Activated naive CD4-positive, alpha-beta T cell treated with anti-CD3 and anti-CD28 coated beads for 36 hours (primary cell): ENCODE data around the gene CBX3. TPM values are rescaled to one million over a fixed set of nuclear protein-coding genes. Genes with fewer than 3 reads are reported as not detected.
"Not testable (repeated sequence)": the region's sequence is repeated elsewhere in the genome, so short reads cannot be mapped to it uniquely, and the experiment has no call there.

Experiments used
- CTCF ChIA-PET: fragments of 350-600 bp; sonication (Branson Sonifier 250); formaldehyde crosslinking; loops from one replicate; lab custom pipeline; 2021; ENCODE audit warnings: antibody characterized with exemption; lab: Charles Lee
- DNase-seq: peaks from one replicate; pipeline ENCODE4 v3.0.0-alpha.2; 2020
- H3K27ac Mint-ChIP-seq: one replicate; pipeline ENCODE4 v1.8.0; 2021; ENCODE audit warnings: mild to moderate bottlenecking, mixed read lengths
- H3K27me3 Mint-ChIP-seq: one replicate; pipeline ENCODE4 v1.8.0; 2021; ENCODE audit warnings: low read depth, mixed read lengths
- H3K36me3 Mint-ChIP-seq: one replicate; pipeline ENCODE4 v1.8.0; 2021; ENCODE audit warnings: low read depth, mixed read lengths
- H3K4me1 Mint-ChIP-seq: one replicate; pipeline ENCODE4 v1.8.0; 2021; ENCODE audit warnings: low read depth, mixed read lengths
- H3K4me3 Mint-ChIP-seq: one replicate; pipeline ENCODE4 v1.8.0; 2021; ENCODE audit warnings: mild to moderate bottlenecking, moderate library complexity, mixed read lengths
- H3K9me3 Mint-ChIP-seq: one replicate; pipeline ENCODE4 v1.8.0; 2021; ENCODE audit warnings: mixed read lengths
- intact Hi-C: fragments of 100-400 bp; cut with micrococcal nuclease; formaldehyde crosslinking; loops from one replicate; pipeline ENCODE4 v1.15.1; 2023
- total RNA-seq, 2 experiments: library from RNA; stranded (reverse); gene quantifications; one replicate each; pipeline ENCODE4 v1.2.3, GENCODE V29; 2021

CBX3 gene
- total RNA-seq, 2 experiments from 2014 or later = 260 to 273 TPM

DNA sequence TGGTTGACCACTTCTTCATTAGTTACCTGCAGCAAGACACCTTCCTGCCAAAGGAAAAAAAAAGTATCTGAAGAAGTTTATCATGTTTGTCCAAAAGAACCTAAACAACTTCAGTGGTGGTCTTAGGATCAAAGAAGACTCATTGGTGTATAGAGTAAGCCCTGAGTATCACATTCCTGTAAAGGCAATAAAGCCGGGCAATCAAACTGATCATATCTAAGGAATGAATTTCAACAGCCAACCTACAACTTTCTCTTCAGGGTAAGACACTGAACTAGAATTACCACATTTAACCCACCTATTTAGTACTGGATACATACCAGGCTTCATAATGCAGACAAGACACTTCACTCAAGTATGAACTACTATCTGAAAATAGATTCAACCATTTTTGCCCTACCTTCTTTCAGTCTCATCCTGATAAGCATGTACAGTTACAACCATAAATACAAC is 11.1 kb upstream of the CBX3 start:
- no peaks in the 10 kb centered on the region for H3K27me3 Mint-ChIP-seq
- H3K9me3 Mint-ChIP-seq = no peaks in the 10 kb centered on the region
- H3K27ac Mint-ChIP-seq = peak overlapping the region; percentile 26
- intact Hi-C loops = no loop called here
- CTCF ChIA-PET = interaction anchor here (0.7 to 1.4 kb wide), 3 partner anchors 10 to 175 kb away, joined by 3 to 5 read pairs (median 4); no protein-coding TSS in a partner anchor
- peaks cover 75% of the 10 kb centered on the region for H3K36me3 Mint-ChIP-seq
- no peak for DNase-seq
- H3K4me1 Mint-ChIP-seq = peaks cover 87% of the 10 kb centered on the region
- H3K4me3 Mint-ChIP-seq = no peak overlapping the region

DNA sequence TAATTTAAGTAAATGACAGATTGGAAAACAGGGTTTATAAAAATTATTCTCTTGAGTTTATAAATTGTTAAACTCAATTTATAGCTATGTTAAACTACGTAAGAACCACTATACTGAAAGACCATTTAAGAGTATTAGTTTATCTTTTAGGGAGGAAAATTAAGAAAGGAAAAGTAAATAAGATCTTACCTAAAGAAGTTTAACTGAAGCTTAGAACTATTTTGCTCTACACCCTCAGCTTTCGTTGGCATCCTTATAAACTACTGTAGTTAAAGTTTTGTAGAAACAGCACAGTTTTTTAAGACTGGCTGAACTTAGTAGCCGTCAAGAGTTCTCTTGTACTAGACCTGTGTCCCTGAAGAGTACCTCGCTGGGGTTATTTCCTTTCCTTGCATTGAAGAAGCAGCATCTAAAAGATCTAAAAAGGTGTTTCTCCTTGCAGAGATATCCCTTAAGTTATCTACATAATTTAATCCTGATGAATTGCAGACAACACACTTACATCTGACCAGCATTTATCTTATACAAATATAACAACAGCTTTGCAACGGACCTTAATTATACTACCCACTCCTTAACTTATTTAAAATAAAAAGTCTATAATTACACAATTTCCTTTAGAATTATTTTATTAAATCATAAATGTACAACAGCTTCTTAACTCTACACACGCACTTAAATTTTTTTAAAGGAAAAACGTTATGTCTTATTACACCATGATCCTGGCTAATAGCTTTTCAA is 10.1 kb upstream of the CBX3 start:
- H3K4me3 Mint-ChIP-seq = no peak overlapping the region
- peak overlapping the region; percentile 36 for H3K27ac Mint-ChIP-seq
- peaks cover 90% of the 10 kb centered on the region for H3K4me1 Mint-ChIP-seq
- CTCF ChIA-PET = interaction anchor here (0.7 to 2.2 kb wide), 7 partner anchors 9 to 174 kb away, joined by 3 to 18 read pairs (median 5); partner anchors contain the start of gene NFE2L3
- intact Hi-C loops = no loop called here
- H3K36me3 Mint-ChIP-seq = peaks cover 78% of the 10 kb centered on the region
- no peak for DNase-seq
- H3K9me3 Mint-ChIP-seq = no peaks in the 10 kb centered on the region
- H3K27me3 Mint-ChIP-seq = no peaks in the 10 kb centered on the region

DNA sequence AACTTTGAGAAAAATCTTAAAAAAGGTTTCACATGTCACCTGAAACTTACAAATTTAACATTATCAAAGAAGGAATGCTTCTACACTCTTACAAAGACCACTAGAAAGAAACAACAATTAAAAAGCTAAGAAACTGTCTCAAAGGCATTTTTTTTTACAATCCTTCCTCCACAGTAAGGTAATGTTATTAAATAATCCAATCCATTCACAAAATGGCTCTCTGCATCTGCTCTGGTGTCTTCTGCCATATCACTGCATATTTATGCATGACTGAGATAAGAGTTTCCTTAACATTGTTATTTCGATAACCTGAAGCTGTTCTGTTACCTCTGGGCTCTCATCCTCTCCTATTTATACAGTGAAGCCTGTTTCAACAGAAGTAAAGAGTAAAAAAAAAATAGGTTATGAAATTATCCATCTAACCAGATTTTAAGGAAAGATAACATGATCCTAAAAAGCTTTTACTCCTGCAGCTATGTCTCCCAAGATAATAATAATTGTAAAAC is 9.5 kb upstream of the CBX3 start:
- peaks cover 88% of the 10 kb centered on the region for H3K4me1 Mint-ChIP-seq
- intact Hi-C loops = no loop called here
- peaks cover 82% of the 10 kb centered on the region for H3K36me3 Mint-ChIP-seq
- DNase-seq = no peak
- H3K4me3 Mint-ChIP-seq = peak overlapping the region; percentile 36
- no peaks in the 10 kb centered on the region for H3K27me3 Mint-ChIP-seq
- peak overlapping the region; percentile 90 for H3K27ac Mint-ChIP-seq
- CTCF ChIA-PET = interaction anchor here (0.7 to 2.2 kb wide), 6 partner anchors 40 to 882 kb away, joined by 4 to 18 read pairs (median 4); partner anchors contain the start of gene NFE2L3
- no peaks in the 10 kb centered on the region for H3K9me3 Mint-ChIP-seq

DNA sequence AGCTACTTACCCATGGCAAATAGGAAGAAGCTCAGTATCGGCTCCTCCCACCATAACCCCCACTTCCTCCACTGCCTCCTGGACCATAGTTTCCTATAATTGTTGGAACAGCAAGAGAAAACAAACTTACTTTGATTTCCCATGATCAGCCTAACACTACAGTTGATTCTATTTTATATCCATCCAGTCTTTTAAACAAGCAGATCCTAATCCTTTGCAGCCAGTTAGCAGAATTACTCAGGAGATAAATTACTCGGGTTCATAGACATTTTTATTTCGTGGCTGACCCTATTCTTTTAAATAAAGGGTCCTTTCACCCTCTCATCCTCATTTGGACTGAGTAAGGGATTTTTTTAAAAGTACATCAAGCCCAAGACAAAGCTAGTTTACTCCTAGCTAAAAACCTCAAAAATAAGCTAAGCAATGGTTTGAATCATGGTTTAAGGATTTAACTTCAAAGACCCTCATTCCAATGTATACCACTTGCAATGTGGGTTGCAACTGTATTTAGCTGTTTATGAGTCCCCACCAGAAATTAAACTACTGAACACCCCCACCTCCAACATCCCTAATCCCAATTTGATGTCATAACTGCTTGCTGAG is 9.0 kb upstream of the CBX3 start:
- intact Hi-C loops = no loop called here
- CTCF ChIA-PET = interaction anchor here (0.6 to 2.2 kb wide), 9 partner anchors 35 to 882 kb away, joined by 3 to 18 read pairs (median 4); partner anchors contain the start of gene NFE2L3
- Mint-ChIP-seq H3K4me3 (peak overlapping the region; percentile 60), H3K36me3 (peaks cover 88% of the 10 kb centered on the region), H3K27ac (peak overlapping the region; percentile 90), H3K4me1 (peaks cover 85% of the 10 kb centered on the region), H3K9me3 (no peaks in the 10 kb centered on the region), H3K27me3 (no peaks in the 10 kb centered on the region)
- DNase-seq = no peak

DNA sequence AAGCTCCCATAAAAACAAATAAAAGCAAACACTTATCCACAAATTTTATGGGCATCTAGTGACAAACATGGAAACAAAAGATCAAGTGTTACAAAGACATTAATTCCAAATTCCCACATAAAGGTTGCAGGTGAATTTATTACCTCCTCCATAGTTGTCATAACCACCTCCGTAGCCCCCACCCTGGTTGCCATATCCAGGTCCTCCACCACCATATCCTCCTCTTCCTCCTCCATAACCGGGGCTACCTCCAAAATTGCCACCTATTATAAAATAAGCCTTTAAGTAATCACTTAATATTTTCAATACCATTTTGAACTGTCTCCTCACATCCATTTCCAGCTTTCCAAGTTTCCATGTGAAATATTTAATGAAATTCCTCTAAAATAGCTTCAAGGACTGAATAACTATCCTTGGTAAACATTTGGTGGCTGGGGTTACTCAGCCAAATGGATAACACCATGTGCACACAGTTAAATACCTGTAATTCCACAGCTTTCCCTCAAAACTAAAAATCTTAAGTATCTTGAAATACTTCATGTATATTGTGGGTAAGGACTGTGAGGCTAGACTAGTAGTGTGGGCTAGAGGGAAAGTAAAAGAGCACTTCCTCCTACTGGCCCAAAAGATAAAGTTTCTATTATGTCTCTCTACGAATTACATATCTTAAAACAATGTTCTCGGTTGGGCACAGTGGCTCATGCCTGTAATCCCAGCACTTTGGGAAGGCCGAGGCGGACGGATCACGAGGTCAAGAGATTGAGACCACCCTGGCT is 7.9 kb upstream of the CBX3 start:
- Mint-ChIP-seq H3K27ac (peak overlapping the region; percentile 90), H3K36me3 (peaks cover 93% of the 10 kb centered on the region), H3K4me1 (peaks cover 78% of the 10 kb centered on the region), H3K9me3 (no peaks in the 10 kb centered on the region), H3K27me3 (no peaks in the 10 kb centered on the region), H3K4me3 (peak overlapping the region; percentile 60)
- CTCF ChIA-PET = interaction anchor here (1.2 to 4.3 kb wide), 7 partner anchors 9 to 115 kb away, joined by 3 to 27 read pairs (median 5); partner anchors contain the start of gene NFE2L3
- intact Hi-C loops = no loop called here
- DNase-seq = no peak

DNA sequence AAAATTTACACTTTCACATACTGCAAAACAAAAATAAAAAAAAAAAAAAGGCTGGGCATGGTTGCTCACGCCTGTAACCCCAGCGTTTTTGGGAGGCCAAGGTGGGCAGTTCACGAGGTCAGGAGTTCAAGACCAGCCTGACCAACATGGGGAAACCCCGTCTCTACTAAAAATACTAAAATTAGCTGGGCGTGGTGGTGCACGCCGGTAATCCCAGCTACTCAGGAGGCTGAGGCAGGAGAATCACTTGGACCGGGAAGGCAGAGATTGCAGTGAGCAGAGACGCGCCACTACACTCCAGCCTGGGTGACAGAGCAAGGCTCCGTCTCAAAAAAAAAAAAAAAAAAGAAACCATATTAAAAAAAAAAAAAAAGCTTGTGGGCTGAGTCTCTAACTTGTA is 6.8 kb upstream of the CBX3 start:
- CTCF ChIA-PET = interaction anchor here (1.1 to 4.3 kb wide), 4 partner anchors 8 to 104 kb away, joined by 3 to 27 read pairs (median 4); partner anchors contain the start of gene NFE2L3
- H3K27me3 Mint-ChIP-seq, intact Hi-C loops, DNase-seq, H3K9me3 Mint-ChIP-seq: not testable (repeated sequence)
- Mint-ChIP-seq H3K36me3 (peaks cover 93% of the 10 kb centered on the region), H3K27ac (peak overlapping the region; percentile 90), H3K4me3 (peak overlapping the region; percentile 60), H3K4me1 (peaks cover 68% of the 10 kb centered on the region)

DNA sequence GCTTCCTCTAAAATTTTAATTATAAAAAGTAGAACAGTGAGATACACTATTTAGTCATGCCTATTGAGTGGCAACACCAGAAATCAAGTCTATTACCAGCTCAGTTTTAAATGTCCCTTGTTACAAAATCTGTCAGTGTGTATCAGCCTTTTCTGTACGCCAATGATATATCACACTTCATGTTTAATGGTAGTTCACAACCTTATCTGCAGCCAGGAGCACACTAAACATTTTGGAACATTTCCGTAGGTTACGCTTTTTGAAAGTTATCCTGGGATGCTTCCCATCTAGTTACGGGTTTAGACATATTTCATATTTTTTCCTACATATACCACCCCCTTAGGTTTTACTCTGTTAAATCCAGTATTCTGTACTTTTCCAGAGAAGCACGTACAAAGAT is 6.4 kb upstream of the CBX3 start:
- peaks cover 66% of the 10 kb centered on the region for H3K4me1 Mint-ChIP-seq
- peak overlapping the region; percentile 100 for H3K4me3 Mint-ChIP-seq
- peak overlapping the region; percentile 94 for H3K27ac Mint-ChIP-seq
- no peak for DNase-seq
- no peaks in the 10 kb centered on the region for H3K9me3 Mint-ChIP-seq
- intact Hi-C loops = no loop called here
- CTCF ChIA-PET = interaction anchor here (1.1 to 4.3 kb wide), 4 partner anchors 7 to 105 kb away, joined by 3 to 27 read pairs (median 4); partner anchors contain the start of gene NFE2L3
- H3K36me3 Mint-ChIP-seq = peaks cover 95% of the 10 kb centered on the region
- H3K27me3 Mint-ChIP-seq = no peaks in the 10 kb centered on the region

DNA sequence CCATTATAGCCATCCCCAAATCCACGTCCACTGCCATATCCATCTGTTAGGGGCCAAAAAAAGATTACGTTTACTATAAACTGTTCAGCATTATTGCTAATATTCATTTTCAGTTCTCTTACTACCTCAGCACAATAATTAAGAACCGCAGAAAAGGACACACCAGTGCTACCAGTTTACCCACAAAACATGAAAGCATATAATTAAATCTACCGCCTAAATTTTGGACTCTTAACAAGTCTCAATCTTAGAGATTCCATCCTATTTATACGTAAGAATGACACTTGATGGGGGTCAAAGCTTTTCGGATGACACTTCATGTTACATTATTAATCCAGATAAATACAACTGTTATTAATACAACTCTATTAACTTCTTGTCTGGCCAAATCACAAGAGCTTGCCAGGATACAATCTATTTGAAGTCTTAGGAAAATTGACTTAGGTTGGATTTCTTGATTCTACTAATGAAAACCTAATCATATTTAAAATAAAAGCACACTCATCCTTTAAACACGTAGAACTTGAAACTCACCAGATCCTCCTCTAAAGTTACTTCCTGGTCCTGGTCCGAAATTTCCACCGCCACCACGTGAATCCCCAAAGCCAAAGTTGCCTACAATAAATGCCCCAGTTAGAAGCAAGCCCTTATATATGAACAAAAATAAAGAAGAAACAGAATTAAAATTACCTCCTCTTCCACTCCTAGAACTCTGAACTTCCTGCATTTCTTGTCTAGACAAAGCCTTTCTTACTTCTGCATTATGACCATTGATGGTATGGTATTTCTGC is 5.5 kb upstream of the CBX3 start:
- intact Hi-C loops = no loop called here
- CTCF ChIA-PET = interaction anchor here (1.0 to 4.3 kb wide), 2 partner anchors 30 to 106 kb away, joined by 3 to 27 read pairs; no protein-coding TSS in a partner anchor
- Mint-ChIP-seq H3K4me3 (peak overlapping the region; percentile 100), H3K36me3 (peaks cover 92% of the 10 kb centered on the region), H3K27me3 (no peaks in the 10 kb centered on the region), H3K27ac (peak overlapping the region; percentile 94), H3K4me1 (peaks cover 60% of the 10 kb centered on the region), H3K9me3 (no peaks in the 10 kb centered on the region)
- no peak for DNase-seq

DNA sequence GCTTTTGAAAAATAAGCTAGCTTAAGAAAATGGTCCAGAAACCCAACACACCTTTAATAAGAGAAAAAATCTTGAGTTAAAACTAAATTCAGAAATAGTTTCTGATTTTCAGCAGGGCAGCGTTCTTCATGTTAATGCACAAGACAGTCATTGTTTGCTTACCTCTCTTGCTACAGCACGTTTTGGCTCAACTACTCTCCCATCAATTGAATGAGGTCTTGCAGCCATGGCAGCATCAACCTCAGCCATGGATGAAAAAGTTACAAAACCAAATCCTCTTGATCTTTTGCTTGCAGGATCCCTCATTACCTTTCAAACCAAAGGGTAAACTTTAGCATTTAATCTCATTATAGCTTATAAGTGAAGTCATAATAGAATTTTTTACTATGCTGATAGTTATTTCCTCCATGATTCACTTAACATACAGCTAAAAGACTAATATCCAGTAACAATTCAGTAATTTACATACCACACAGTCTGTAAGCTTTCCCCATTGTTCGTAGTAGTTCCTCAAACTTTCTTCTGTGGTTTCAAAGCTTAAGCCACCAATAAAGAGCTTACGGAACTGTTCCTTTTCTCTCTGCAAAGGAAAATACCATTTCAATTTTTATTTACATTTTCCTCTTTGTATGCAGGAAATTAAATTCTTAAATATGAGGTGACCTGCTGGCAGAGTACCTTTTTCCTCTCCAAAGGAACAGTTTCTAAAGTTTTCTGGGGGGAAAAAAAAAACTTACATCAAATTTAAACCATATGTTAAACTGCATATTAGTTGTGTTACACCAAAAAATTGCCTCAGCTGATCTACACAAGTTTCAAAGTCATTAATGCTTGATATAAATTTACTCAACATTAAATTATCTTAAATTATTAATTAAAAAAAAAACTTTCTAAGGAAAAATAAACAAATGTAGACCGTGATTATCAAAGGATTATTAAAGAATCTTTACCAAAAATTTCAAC is 4.1 kb upstream of the CBX3 start:
- no peaks in the 10 kb centered on the region for H3K9me3 Mint-ChIP-seq

DNA sequence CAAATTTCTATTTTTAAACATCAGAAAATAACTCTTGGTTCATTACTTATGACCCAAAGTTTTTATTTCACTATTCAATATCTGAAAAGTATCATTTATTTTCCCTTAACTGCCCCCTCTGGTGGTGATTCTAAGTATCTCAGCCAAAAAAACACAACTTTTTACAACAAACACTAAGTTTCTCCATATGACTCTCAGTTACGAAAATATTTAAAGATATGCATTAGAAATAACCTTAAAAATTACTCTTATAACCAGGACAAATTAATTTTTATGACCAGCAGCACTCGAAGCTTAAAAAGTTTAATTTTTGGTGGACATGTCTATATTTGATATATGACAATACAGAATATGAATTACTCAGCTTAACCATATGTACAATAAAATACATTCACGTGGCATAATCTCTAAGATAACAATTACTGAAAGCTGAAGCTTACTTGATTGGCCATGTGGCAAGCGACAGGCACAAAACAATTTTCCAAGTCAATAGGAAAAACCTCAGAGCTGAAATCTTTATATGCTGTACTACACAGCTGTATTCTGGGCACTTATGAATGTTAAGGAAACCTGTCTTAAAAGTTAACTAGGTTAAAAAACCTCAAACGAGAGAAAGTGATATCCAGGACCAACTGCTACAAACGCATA is 3.3 kb upstream of the CBX3 start:
- H3K4me1 Mint-ChIP-seq = peaks cover 40% of the 10 kb centered on the region
- intact Hi-C loops = loop anchor here (1.0 kb wide), 1 partner anchor 107 kb away; no protein-coding TSS in a partner anchor
- no peaks in the 10 kb centered on the region for H3K9me3 Mint-ChIP-seq
- peak overlapping the region; percentile 100 for H3K27ac Mint-ChIP-seq
- H3K36me3 Mint-ChIP-seq = peaks cover 79% of the 10 kb centered on the region
- no peak for DNase-seq
- peak overlapping the region; percentile 100 for H3K4me3 Mint-ChIP-seq
- no peaks in the 10 kb centered on the region for H3K27me3 Mint-ChIP-seq
- CTCF ChIA-PET = interaction anchor here (0.9 to 4.3 kb wide), 9 partner anchors 9 to 172 kb away, joined by 3 to 27 read pairs (median 4); no protein-coding TSS in a partner anchor

More for the DNA sequence above, 4.1 kb upstream of the CBX3 start:
- no peak for DNase-seq
- Mint-ChIP-seq H3K4me1 (peaks cover 49% of the 10 kb centered on the region), H3K27me3 (no peaks in the 10 kb centered on the region), H3K27ac (peak overlapping the region; percentile 100), H3K36me3 (peaks cover 81% of the 10 kb centered on the region), H3K4me3 (peak overlapping the region; percentile 100)
- CTCF ChIA-PET = interaction anchor here (0.7 to 4.3 kb wide), 14 partner anchors 9 to 172 kb away, joined by 3 to 27 read pairs (median 3); no protein-coding TSS in a partner anchor
- intact Hi-C loops = loop anchor here (1.0 kb wide), 2 partner anchors 9 to 106 kb away; no protein-coding TSS in a partner anchor
